Measurements from ENCODE around the gene NR6A1. TPM values are rescaled to one million over a fixed set of nuclear protein-coding genes. Genes with fewer than 3 reads are reported as not detected.
A peak's percentile ranks its signal among the peaks of the same experiment; 100 is the strongest.

Gene NR6A1
- total and polyA plus RNA-seq, 2 of the 13 experiments (the other 11 are each of a cell fraction or from before 2014, with no cell fraction given) = 28.1 to 31.5 TPM

DNA sequence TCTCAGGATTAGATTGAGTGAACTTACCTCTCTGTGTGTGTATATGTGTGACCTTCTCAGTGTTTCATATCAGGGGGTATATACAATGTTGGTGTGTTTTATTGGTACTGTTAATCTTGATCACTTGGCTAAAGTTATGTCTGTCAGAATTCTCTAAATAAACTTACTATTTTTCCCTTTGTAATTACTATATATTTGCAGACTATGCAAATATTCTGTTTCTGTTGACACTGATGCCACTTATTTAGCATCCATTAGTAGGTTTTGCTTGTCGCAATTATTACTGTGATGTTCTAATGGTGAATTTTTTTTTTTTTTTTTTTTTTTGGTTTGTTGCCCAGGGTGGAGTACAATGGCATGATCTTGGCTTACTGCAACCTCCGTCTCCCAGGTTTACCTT is 221.0 kb downstream of the NR6A1 start:
- H3K4me1 ChIP-seq (ENCODE audit: insufficient read depth, low read length) = peaks cover 11% of the 10 kb centered on the region
- FAIRE-seq = no peak
- H3K9ac ChIP-seq (ENCODE audit: insufficient read depth, low read depth, low read length) = no peak overlapping the region
- no peak for ATAC-seq
- intact Hi-C loops (cut with micrococcal nuclease; ENCODE audit: unreplicated experiment) = loop anchor here (5.0 kb wide), 2 partner anchors 42 to 207 kb away; no protein-coding TSS in a partner anchor
- TF ChIP-seq GABPA (IDR thresholded peaks at IDR 0.05; ENCODE audit: low read depth, low read length) (no peak), GABPA (CRISPR knock-in tag; IDR thresholded peaks at IDR 0.05; ENCODE audit: low read depth) (no peak), ZNF776 (CRISPR knock-in tag; IDR thresholded peaks at IDR 0.05) (no peak), MAFK (conservative IDR thresholded peaks at IDR 0.05 in 1 of 2, IDR thresholded peaks at IDR 0.05 in 1 of 2; ENCODE audit: low read length in 2 of 2) (peak; percentile 11 to 56; a peak in 2 of 4 replicates), ZNF234 (CRISPR knock-in tag; conservative IDR thresholded peaks at IDR 0.05) (no peak), ZNF850 (CRISPR knock-in tag; conservative IDR thresholded peaks at IDR 0.05) (no peak), ZNF383 (CRISPR knock-in tag; IDR thresholded peaks at IDR 0.05; ENCODE audit: borderline replicate concordance) (no peak)
- ChIA-PET CTCF (ENCODE audit: low intra/inter-chr PET ratio, low total read pairs) (interaction anchor here (2.5 kb wide), 1 partner anchor 162 kb away, joined by 32 read pairs; no protein-coding TSS in a partner anchor), POLR2A (no interaction called here)
- WGBS (ENCODE audit: low lambda C conversion rate) = 97% methylated on average over 2 of the region's 2 CpGs
- no peaks in the 10 kb centered on the region for H3K79me2 ChIP-seq (ENCODE audit: insufficient read depth, low read length)
- peaks cover 14 to 30% of the 10 kb centered on the region in 2 experiments for H3K36me3 ChIP-seq (replicated peaks in 1 of 2; ENCODE audit: control insufficient read depth in 1 of 2, insufficient read depth in 2 of 2, low read length in 2 of 2)
- H3K9me3 ChIP-seq (ENCODE audit: low read length) = no peaks in the 10 kb centered on the region
- H2AFZ ChIP-seq (ENCODE audit: low read length) = no peak overlapping the region
- no peaks in the 10 kb centered on the region for H4K20me1 ChIP-seq (ENCODE audit: insufficient read depth, low read length)
- H3K4me2 ChIP-seq (ENCODE audit: low read depth, low read length) = no peak overlapping the region
- DNase-seq (ENCODE audit: low spot score) = no peak
- no peak overlapping the region for H3K27ac ChIP-seq (ENCODE audit: extremely low read length, insufficient read depth, low read length)
- in situ Hi-C loops (cut with HindIII; ENCODE audit: extremely low pct_ligation_motif_present, low pct_unique_long_range_greater_than_20kb) = loop anchor here (5.0 kb wide), 1 partner anchor 162 kb away; no protein-coding TSS in a partner anchor
- BruUV-seq (replicated peaks) = no TSS peak
- H3K4me3 ChIP-seq (replicated peaks in 1 of 3; ENCODE audit: insufficient read depth in 1 of 3, low read depth in 2 of 3, low read length in 3 of 3) = no peak overlapping the region
- no peaks in the 10 kb centered on the region; a peak in 1 of 5 replicates for H3K27me3 ChIP-seq (ENCODE audit: control insufficient read depth in 1 of 2, insufficient read depth in 2 of 2, low read length in 2 of 2)

DNA sequence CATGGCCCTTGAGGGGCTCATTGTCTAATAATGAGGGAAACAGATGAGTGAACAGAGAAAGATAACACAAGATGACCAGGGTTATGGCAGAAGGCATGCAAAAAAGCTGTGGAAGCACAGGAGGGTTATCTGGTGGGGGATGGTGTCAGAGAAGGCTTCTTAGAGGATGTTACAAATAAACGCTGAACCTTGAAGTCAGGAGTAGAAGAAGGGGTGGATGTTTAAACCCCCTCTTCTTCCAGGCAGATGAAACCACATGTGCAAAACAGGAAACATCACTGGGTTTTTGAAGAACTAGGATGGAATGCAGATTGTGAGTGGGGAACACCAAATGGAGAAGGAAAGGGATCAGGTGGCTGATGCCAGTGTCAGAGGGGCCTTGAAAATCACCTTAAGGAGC is 222.1 kb downstream of the NR6A1 start:
- CTCF ChIA-PET (ENCODE audit: low intra/inter-chr PET ratio, low total read pairs) = no interaction called here
- Histone ChIP-seq H2AFZ (ENCODE audit: low read length) (no peak overlapping the region), H3K4me3 (replicated peaks in 1 of 3; ENCODE audit: insufficient read depth in 1 of 3, low read depth in 2 of 3, low read length in 3 of 3) (no peak overlapping the region), H3K9me3 (ENCODE audit: low read length) (no peaks in the 10 kb centered on the region), H3K9ac (ENCODE audit: insufficient read depth, low read depth, low read length) (no peak overlapping the region), H3K4me1 (ENCODE audit: insufficient read depth, low read length) (peaks cover 12% of the 10 kb centered on the region), H3K79me2 (ENCODE audit: insufficient read depth, low read length) (no peaks in the 10 kb centered on the region), H4K20me1 (ENCODE audit: insufficient read depth, low read length) (no peaks in the 10 kb centered on the region), H3K27me3 (ENCODE audit: control insufficient read depth in 1 of 2, insufficient read depth in 2 of 2, low read length in 2 of 2) (no peaks in the 10 kb centered on the region; a peak in 1 of 5 replicates), H3K4me2 (ENCODE audit: low read depth, low read length) (no peak overlapping the region), H3K36me3 (replicated peaks in 1 of 2; ENCODE audit: control insufficient read depth in 1 of 2, insufficient read depth in 2 of 2, low read length in 2 of 2) (peaks cover 12 to 28% of the 10 kb centered on the region in 2 experiments), H3K27ac (ENCODE audit: extremely low read length, insufficient read depth, low read length) (no peak overlapping the region)
- POLR2A ChIA-PET = no interaction called here
- no peak for ATAC-seq
- WGBS (ENCODE audit: low lambda C conversion rate) = 100% methylated on average over 1 of the region's 1 CpG
- no peak for FAIRE-seq
- DNase-seq (ENCODE audit: low spot score) = no peak
- intact Hi-C loops (cut with micrococcal nuclease; ENCODE audit: unreplicated experiment) (no loop called here), in situ Hi-C loops (cut with HindIII; ENCODE audit: extremely low pct_ligation_motif_present, low pct_unique_long_range_greater_than_20kb) (no loop called here)
- BruUV-seq (replicated peaks) = no TSS peak
- TF ChIP-seq, protein P1, sequence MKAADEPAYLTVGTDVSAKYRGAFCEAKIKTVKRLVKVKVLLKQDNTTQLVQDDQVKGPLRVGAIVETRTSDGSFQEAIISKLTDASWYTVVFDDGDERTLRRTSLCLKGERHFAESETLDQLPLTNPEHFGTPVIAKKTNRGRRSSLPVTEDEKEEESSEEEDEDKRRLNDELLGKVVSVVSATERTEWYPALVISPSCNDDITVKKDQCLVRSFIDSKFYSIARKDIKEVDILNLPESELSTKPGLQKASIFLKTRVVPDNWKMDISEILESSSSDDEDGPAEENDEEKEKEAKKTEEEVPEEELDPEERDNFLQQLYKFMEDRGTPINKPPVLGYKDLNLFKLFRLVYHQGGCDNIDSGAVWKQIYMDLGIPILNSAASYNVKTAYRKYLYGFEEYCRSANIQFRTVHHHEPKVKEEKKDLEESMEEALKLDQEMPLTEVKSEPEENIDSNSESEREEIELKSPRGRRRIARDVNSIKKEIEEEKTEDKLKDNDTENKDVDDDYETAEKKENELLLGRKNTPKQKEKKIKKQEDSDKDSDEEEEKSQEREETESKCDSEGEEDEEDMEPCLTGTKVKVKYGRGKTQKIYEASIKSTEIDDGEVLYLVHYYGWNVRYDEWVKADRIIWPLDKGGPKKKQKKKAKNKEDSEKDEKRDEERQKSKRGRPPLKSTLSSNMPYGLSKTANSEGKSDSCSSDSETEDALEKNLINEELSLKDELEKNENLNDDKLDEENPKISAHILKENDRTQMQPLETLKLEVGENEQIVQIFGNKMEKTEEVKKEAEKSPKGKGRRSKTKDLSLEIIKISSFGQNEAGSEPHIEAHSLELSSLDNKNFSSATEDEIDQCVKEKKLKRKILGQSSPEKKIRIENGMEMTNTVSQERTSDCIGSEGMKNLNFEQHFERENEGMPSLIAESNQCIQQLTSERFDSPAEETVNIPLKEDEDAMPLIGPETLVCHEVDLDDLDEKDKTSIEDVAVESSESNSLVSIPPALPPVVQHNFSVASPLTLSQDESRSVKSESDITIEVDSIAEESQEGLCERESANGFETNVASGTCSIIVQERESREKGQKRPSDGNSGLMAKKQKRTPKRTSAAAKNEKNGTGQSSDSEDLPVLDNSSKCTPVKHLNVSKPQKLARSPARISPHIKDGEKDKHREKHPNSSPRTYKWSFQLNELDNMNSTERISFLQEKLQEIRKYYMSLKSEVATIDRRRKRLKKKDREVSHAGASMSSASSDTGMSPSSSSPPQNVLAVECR (CRISPR knock-in tag; IDR thresholded peaks at IDR 0.05; ENCODE audit: borderline replicate concordance) = no peak
- TF ChIP-seq ZNF44 (CRISPR knock-in tag; IDR thresholded peaks at IDR 0.05) (no peak), DNMT1 (CRISPR knock-in tag; IDR thresholded peaks at IDR 0.05) (no peak), SAP130 (CRISPR knock-in tag; IDR thresholded peaks at IDR 0.05; ENCODE audit: low read depth) (no peak), HNRNPK (IDR thresholded peaks at IDR 0.05; ENCODE audit: low read depth, low read length, poor library complexity, severe bottlenecking) (no peak)
- TF ChIP-seq, protein P2, sequence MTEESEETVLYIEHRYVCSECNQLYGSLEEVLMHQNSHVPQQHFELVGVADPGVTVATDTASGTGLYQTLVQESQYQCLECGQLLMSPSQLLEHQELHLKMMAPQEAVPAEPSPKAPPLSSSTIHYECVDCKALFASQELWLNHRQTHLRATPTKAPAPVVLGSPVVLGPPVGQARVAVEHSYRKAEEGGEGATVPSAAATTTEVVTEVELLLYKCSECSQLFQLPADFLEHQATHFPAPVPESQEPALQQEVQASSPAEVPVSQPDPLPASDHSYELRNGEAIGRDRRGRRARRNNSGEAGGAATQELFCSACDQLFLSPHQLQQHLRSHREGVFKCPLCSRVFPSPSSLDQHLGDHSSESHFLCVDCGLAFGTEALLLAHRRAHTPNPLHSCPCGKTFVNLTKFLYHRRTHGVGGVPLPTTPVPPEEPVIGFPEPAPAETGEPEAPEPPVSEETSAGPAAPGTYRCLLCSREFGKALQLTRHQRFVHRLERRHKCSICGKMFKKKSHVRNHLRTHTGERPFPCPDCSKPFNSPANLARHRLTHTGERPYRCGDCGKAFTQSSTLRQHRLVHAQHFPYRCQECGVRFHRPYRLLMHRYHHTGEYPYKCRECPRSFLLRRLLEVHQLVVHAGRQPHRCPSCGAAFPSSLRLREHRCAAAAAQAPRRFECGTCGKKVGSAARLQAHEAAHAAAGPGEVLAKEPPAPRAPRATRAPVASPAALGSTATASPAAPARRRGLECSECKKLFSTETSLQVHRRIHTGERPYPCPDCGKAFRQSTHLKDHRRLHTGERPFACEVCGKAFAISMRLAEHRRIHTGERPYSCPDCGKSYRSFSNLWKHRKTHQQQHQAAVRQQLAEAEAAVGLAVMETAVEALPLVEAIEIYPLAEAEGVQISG (CRISPR knock-in tag; IDR thresholded peaks at IDR 0.05) = no peak
